NK-92 (cell line): Measurements from ENCODE around the gene LYZL1.
"Not testable (repeated sequence)": the region's sequence is repeated elsewhere in the genome, so short reads cannot be mapped to it uniquely, and the experiment has no call there.

Experiments
- DNase-seq: peaks from one replicate; lab custom pipeline; 2025; ENCODE audit not compliant: unreplicated experiment; lab: John Stamatoyannopoulos, UW

Gene LYZL1

GRCh38 chr10:29327746-29328102, 38.9 kb downstream of the LYZL1 start:
- DNase-seq, result no peak

GRCh38 chr10:29328983-29329382, 40.1 kb downstream of the LYZL1 start:
- DNase-seq, result no peak

- no peak for DNase-seq
Observed at GRCh38 chr10:29329420-29329819, 40.5 kb downstream of the LYZL1 start.

GRCh38 chr10:29332061-29332760, 43.3 kb downstream of the LYZL1 start:
- DNase-seq, result no peak

- DNase-seq, result no peak
Observed at GRCh38 chr10:29332761-29333148, 43.9 kb downstream of the LYZL1 start.

- not testable (repeated sequence) for DNase-seq
Observed at GRCh38 chr10:29337526-29337925, 48.7 kb downstream of the LYZL1 start.

GRCh38 chr10:29343607-29344038, 54.8 kb downstream of the LYZL1 start:
- DNase-seq, result no peak

GRCh38 chr10:29344073-29344820, 55.4 kb downstream of the LYZL1 start:
- no peak for DNase-seq

GRCh38 chr10:29345144-29345909, 56.5 kb downstream of the LYZL1 start:
- no peak for DNase-seq

GRCh38 chr10:29345910-29346209, 57.0 kb downstream of the LYZL1 start:
- DNase-seq, result no peak

GRCh38 chr10:29346296-29347001, 57.6 kb downstream of the LYZL1 start:
- no peak for DNase-seq

GRCh38 chr10:29348836-29349235, 60.0 kb downstream of the LYZL1 start:
- DNase-seq, result no peak

- DNase-seq, result no peak
Observed at GRCh38 chr10:29353305-29353704, 64.4 kb downstream of the LYZL1 start.

GRCh38 chr10:29353887-29354561, 65.2 kb downstream of the LYZL1 start:
- no peak for DNase-seq

GRCh38 chr10:29355411-29355991, 66.6 kb downstream of the LYZL1 start:
- DNase-seq, result no peak

GRCh38 chr10:29356931-29357330, 68.1 kb downstream of the LYZL1 start:
- DNase-seq, result no peak

- no peak for DNase-seq
Observed at GRCh38 chr10:29358010-29358616, 69.2 kb downstream of the LYZL1 start.

GRCh38 chr10:29360215-29360853, 71.5 kb downstream of the LYZL1 start:
- not testable (repeated sequence) for DNase-seq
